ENCODE measurements around the gene OAS3.

Gene OAS3

DNA sequence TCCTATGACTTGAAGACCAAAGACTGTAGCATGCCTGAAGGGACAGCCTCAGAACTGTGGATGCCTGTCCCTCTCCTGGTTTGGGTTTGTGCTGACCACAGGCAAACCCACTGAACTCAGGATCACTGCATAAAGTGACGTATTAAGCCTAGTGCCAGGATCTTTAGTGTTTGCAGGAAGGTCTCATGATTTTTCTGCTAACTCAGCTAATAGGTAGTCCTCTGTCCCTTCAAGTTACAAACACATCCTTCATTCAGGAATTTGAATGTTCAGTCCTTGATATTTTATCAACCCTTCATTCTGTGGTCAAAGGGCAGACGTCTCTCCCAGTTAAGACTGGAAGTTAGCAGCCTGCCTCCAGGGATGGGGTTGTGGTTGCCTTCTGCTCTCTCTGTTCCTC, 10.3 kb upstream of the OAS3 start:
- TF ChIP-seq CTCF (conservative IDR thresholded peaks at IDR 0.05; ENCODE audit: low read depth, low read length), result no peak
- no peak overlapping the region for H3K4me3 ChIP-seq (ENCODE audit: low read length)
- DNase-seq (ENCODE audit: low read depth), result no peak

- no peak overlapping the region for H3K4me3 ChIP-seq (ENCODE audit: low read length)
- TF ChIP-seq CTCF (conservative IDR thresholded peaks at IDR 0.05; ENCODE audit: low read depth, low read length), result no peak
- no peak for DNase-seq (ENCODE audit: low read depth)
These were observed 9.3 kb upstream of the OAS3 start for GRCh38 chr12:112928978-112929377.

- no peak for TF ChIP-seq CTCF (conservative IDR thresholded peaks at IDR 0.05; ENCODE audit: low read depth, low read length)
- no peak for DNase-seq (ENCODE audit: low read depth)
- no peak overlapping the region for H3K4me3 ChIP-seq (ENCODE audit: low read length)
These were observed 8.6 kb upstream of the OAS3 start for GRCh38 chr12:112929715-112930114.

DNA sequence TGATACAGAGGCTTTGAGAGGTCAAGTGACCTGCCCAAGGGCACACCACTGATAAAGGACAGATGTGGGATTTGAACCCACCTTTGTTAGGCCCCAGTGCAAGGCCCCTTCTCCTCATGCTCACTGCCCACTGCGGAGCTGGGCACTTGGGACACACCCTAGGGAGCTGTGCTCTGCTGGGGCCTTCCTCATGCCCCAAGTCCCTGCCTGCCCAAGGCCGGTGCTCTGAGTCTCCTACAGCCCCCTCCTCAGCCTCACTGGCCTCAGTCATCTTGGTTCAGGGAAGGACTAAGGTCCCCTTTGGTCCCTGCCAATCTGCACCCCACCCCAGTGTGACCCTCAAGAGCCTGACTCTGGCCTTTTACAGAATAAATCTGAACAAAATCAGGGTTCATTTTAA, 7.9 kb upstream of the OAS3 start:
- DNase-seq (ENCODE audit: low read depth), result no peak
- H3K4me3 ChIP-seq (ENCODE audit: low read length), result no peak overlapping the region
- no peak for TF ChIP-seq CTCF (conservative IDR thresholded peaks at IDR 0.05; ENCODE audit: low read depth, low read length)

GRCh38 chr12:112932485-112933128, 5.7 kb upstream of the OAS3 start:
- DNase-seq (ENCODE audit: low read depth), result no peak
- TF ChIP-seq CTCF (conservative IDR thresholded peaks at IDR 0.05; ENCODE audit: low read depth, low read length), result no peak
- H3K4me3 ChIP-seq (ENCODE audit: low read length), result no peak overlapping the region

- H3K4me3 ChIP-seq (ENCODE audit: low read length), result no peak overlapping the region
- TF ChIP-seq CTCF (conservative IDR thresholded peaks at IDR 0.05; ENCODE audit: low read depth, low read length), result no peak
These were observed 5.2 kb upstream of the OAS3 start for GRCh38 chr12:112933129-112933505.

GRCh38 chr12:112936264-112936663, 2.0 kb upstream of the OAS3 start:
- no peak for DNase-seq (ENCODE audit: low read depth)
- no peak overlapping the region for H3K4me3 ChIP-seq (ENCODE audit: low read length)
- no peak for TF ChIP-seq CTCF (conservative IDR thresholded peaks at IDR 0.05; ENCODE audit: low read depth, low read length)

More at GRCh38 chr12:112933129-112933505, 5.2 kb upstream of the OAS3 start:
- no peak for DNase-seq (ENCODE audit: low read depth)
